HG03175 (cell line): Measurements from ENCODE around the gene CHCHD10.

Experiments used
- ATAC-seq: cut with Tn5 transposase; IDR thresholded peaks from one replicate; pipeline ENCODE4 v1.9.1; 2021; ENCODE audit warnings: mild to moderate bottlenecking, moderate library complexity; ENCODE audit not compliant: unreplicated experiment

The CHCHD10 gene

GRCh38 chr22:23787910-23788309, 20.1 kb upstream of the CHCHD10 start:
- no peak for ATAC-seq

GRCh38 chr22:23787600-23787896, 19.8 kb upstream of the CHCHD10 start:
- peak; percentile 27 for ATAC-seq

- peak; percentile 65 for ATAC-seq
These were observed 19.2 kb upstream of the CHCHD10 start, which contains the start of gene SMARCB1 for GRCh38 chr22:23786752-23787599. SMARCB1 (plus strand) TSS chr22:23786966; CDS start chr22:23787170, 204 bp downstream.

- no peak for ATAC-seq
These were observed 18.5 kb upstream of the CHCHD10 start for GRCh38 chr22:23786261-23786710.

DNA sequence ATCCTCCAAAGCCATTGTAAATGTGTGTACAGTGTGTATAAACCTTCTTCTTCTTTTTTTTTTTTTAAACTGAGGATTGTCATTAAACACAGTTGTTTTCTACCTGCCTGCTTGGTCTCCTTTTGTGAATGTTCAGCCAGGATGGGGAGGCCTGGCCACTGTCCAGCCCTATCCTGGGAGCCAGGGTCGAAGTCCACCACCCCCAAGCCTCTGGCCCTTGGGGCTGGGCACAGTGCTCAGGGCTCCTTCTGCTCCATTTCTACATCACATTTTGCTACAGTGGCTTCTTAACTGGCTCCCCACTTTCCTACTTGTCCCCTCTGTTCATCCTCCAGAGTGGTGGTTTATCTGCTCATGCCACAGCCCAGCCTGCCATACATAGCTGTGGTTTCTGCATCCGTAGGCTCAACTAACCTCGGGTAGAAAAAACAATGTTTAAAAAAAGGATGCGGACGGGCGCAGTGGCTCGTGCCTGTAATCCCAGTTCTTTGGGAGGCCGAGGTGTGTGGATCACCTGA, 16.5 kb upstream of the CHCHD10 start:
- ATAC-seq, result no peak

GRCh38 chr22:23783265-23784150, 15.7 kb upstream of the CHCHD10 start:
- no peak for ATAC-seq

DNA sequence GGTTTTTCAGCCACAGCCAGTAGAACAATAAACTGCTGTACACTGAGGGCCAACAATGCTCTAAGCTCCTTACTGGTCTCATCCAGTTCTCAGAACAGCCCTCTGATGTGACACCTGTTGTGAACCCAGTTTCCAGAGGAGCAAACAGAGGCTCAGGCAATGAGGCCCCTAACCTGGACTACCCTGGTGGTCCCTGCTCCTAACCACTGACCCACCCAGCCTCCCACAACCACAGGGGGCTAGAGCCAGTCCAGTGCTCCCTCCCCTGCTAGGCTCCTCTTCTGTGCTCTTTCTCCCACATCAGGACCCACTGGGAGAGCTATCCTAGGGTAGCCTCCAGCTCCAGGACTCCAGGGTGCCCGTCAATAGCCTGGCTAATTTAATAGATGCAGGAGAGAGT, 14.9 kb upstream of the CHCHD10 start:
- no peak for ATAC-seq

GRCh38 chr22:23782252-23782651, 14.5 kb upstream of the CHCHD10 start:
- no peak for ATAC-seq

- ATAC-seq, result no peak
These were observed 13.9 kb upstream of the CHCHD10 start for GRCh38 chr22:23781511-23782183.

- ATAC-seq, result no peak
These were observed 13.3 kb upstream of the CHCHD10 start for GRCh38 chr22:23781065-23781464.

GRCh38 chr22:23780146-23780748, 12.5 kb upstream of the CHCHD10 start:
- ATAC-seq, result no peak

- no peak for ATAC-seq
These were observed 12.0 kb upstream of the CHCHD10 start for GRCh38 chr22:23779731-23780130.

DNA sequence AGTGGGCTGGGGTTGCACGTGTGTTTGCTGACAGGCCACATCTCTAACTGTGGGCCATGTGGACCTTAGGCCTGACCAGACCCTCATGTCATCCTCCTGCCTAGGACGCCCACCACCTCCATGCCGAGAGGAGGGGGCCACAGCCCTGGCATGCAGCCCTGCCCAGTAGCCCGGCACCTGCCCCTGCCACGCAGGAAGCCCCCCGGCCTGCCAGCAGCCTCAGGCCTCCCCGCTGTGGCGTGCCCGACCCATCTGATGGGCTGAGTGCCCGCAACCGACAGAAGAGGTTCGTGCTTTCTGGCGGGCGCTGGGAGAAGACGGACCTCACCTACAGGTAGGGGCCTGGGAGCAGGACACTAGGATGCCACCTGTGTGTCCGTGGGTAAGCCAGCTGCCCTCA, 11.3 kb upstream of the CHCHD10 start:
- no peak for ATAC-seq

GRCh38 chr22:23778577-23778900, 10.8 kb upstream of the CHCHD10 start:
- no peak for ATAC-seq

- no peak for ATAC-seq
These were observed 10.2 kb upstream of the CHCHD10 start for GRCh38 chr22:23777776-23778576.

DNA sequence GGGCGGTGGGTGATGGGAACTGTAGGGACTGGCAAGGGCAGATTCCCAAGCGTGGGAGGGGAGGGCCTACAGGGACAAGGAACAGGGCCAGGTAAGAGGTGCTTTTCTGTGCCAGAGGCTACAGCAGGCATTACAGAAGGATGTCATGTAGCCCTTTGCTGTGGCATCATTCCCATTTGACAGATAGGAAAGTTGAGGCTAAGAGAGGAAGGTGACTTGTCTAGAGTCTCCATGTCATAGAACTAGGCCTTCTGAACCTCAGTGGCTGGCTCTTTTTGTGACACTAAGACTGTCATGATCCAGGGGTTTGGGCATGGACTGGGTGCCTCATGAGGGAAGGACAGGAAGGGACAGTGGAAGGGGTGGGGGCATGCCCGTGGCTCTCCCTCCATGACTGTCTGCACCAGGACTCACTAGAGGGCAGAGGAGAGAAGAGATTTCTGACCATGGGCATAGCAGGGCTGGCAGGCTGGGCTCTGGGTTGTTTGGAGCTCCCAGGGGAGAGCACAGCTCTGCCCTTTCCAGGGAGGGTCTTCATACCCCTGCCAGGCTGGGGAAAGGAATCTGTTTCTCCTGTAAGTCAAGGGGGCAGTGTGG, 8.1 kb upstream of the CHCHD10 start:
- ATAC-seq, result no peak

- ATAC-seq, result no peak
These were observed 7.2 kb upstream of the CHCHD10 start for GRCh38 chr22:23774922-23775436.

GRCh38 chr22:23774114-23774921, 6.5 kb upstream of the CHCHD10 start:
- ATAC-seq, result no peak
